Nephron progenitor cell (in vitro differentiated cells): ENCODE results near the gene ARHGAP21.

Experiments
- DNase-seq: peaks from one replicate; pipeline ENCODE4 v3.0.0; 2021
- H3K27ac Mint-ChIP-seq: 2 replicates; pipeline ENCODE4 v1.8.0; 2021; ENCODE audit warnings: mild to moderate bottlenecking, moderate library complexity, mixed read lengths
- H3K27me3 Mint-ChIP-seq: 2 replicates; pipeline ENCODE4 v1.8.0; 2021; ENCODE audit warnings: mild to moderate bottlenecking, low read depth, mixed read lengths; ENCODE audit not compliant: poor library complexity
- H3K36me3 Mint-ChIP-seq: 2 replicates; pipeline ENCODE4 v1.8.0; 2021; ENCODE audit warnings: low read depth, mixed read lengths
- H3K4me1 Mint-ChIP-seq: 2 replicates; pipeline ENCODE4 v1.8.0; 2021; ENCODE audit warnings: mixed read lengths
- H3K4me3 Mint-ChIP-seq: 2 replicates; pipeline ENCODE4 v1.8.0; 2021; ENCODE audit warnings: mild to moderate bottlenecking, moderate library complexity, mixed read lengths
- H3K9me3 Mint-ChIP-seq: 2 replicates; pipeline ENCODE4 v1.8.0; 2021; ENCODE audit warnings: mild to moderate bottlenecking, moderate library complexity, mixed read lengths
- TF ChIP-seq, protein P1 (sequence below): fragments of 200-600 bp; sonication (generic); IDR thresholded peaks from 2 replicates; pipeline ENCODE4 v1.5.0; 2021; ENCODE audit warnings: antibody characterized with exemption

The ARHGAP21 gene

DNA sequence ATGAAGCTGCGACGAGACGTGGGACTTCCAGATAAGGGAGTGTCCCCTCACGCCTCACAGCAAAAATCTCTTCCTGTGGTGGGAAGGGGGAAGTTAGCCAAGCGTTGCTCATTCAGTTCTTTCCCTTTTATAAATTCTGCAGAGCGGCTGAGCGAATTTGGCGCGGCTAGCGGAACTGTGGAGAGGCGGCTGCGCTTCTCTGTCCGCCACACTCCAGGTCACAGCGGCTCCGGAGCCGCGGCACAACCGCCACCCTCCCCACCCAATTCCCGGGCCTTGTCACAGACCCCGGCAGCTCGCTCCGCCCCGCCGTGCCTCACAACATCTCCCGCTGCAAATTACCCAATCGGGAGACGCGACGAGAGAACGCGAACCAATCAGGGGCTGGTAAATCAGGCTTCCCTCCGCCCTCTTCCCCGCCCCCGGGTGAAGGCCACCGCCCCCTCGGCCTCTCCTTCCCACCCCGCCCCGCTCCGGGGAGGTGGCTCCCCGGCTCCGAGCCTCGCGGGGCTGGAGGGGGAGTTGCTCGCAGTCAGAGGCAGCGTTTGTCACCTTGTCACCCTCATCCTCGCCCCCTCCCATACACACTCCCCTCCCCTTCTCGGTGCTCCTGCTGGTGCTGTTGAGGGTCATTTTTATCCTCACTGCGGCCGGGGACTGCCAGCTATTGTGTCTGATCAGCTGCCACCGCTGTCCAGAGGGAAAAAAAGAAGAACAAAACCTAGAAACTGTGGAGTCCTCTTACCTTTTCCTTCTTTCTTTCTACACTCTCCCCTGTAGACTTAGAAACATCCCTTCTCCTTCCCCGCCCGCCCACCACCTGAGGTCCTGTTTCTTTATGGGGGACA lies 918 bp upstream of the ARHGAP21 start:
- H3K27ac Mint-ChIP-seq = peak overlapping the region; percentile 98
- H3K27me3 Mint-ChIP-seq = no peaks in the 10 kb centered on the region
- H3K36me3 Mint-ChIP-seq = no peaks in the 10 kb centered on the region
- peak; percentile 99 for DNase-seq
- H3K4me3 Mint-ChIP-seq = peak overlapping the region; percentile 93
- H3K4me1 Mint-ChIP-seq = peaks cover 30% of the 10 kb centered on the region
- TF ChIP-seq, protein P1, sequence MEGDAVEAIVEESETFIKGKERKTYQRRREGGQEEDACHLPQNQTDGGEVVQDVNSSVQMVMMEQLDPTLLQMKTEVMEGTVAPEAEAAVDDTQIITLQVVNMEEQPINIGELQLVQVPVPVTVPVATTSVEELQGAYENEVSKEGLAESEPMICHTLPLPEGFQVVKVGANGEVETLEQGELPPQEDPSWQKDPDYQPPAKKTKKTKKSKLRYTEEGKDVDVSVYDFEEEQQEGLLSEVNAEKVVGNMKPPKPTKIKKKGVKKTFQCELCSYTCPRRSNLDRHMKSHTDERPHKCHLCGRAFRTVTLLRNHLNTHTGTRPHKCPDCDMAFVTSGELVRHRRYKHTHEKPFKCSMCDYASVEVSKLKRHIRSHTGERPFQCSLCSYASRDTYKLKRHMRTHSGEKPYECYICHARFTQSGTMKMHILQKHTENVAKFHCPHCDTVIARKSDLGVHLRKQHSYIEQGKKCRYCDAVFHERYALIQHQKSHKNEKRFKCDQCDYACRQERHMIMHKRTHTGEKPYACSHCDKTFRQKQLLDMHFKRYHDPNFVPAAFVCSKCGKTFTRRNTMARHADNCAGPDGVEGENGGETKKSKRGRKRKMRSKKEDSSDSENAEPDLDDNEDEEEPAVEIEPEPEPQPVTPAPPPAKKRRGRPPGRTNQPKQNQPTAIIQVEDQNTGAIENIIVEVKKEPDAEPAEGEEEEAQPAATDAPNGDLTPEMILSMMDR = no peak
- H3K9me3 Mint-ChIP-seq = no peaks in the 10 kb centered on the region

DNA sequence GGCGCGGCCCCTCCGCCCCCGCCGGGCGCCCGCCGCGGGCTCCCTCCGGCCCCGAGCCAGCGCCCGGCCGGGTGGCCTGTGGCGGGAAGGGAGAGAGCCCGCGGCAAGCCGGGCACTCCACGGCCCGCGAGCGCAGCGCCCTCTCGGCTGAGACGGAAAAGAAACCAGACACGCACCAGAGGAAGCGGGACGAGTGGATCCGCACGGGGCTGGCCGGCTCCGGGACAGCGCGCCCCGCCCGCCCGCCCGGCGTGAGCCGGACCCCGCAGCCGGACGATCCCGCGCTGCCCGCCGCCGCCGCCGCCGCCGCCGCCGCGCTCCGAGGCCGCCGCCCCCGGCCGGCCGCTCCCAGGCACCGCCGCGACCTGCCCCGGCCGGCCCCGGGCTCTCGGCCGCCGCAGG lies 300 bp downstream of the ARHGAP21 start:
- DNase-seq = peak; percentile 67

DNA sequence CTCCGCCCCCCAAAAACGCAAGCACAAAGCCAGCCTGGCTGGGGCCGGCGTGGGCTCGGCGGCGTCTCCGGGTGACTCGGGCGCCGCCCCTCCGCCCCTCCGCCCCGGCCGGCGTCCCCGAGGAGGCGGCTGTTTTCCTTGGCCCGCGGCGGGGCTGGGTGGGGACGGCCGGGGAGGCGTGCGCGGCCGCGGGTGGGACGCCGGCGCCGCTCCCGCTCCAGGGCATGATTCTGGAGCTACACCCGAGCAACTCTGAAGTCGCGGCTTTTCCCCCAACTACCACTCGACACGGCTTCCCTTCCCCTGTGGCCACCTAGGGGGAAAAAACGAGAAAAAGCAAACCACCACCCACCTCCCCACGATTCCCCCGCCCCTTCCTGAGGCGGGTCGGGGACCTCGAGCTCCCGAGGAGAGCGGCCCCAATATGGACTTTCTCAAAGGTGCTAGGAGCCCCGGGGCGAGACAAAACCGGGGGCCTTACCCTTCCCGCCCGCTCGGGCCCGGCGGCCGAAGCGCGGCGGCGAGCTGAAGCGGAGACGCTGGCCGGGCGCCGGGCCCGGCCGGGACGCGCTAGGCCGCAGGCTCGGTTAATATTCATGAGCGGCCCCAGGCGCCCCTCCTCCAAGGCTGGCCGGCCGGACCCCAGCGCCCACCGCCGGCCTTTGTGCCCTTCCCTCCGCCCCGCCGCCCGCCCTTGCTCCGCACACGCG lies 856 bp downstream of the ARHGAP21 start:
- Mint-ChIP-seq H3K4me3 (no peak overlapping the region), H3K27ac (peak overlapping the region; percentile 96), H3K4me1 (peaks cover 30% of the 10 kb centered on the region), H3K36me3 (no peaks in the 10 kb centered on the region), H3K9me3 (no peaks in the 10 kb centered on the region), H3K27me3 (no peaks in the 10 kb centered on the region)
- TF ChIP-seq, protein P1 = no peak
- peak; percentile 71 for DNase-seq

More for the DNA sequence above, 300 bp downstream of the ARHGAP21 start:
- peak overlapping the region; percentile 63 for H3K4me3 Mint-ChIP-seq
- H3K27me3 Mint-ChIP-seq = no peaks in the 10 kb centered on the region
- H3K4me1 Mint-ChIP-seq = peaks cover 30% of the 10 kb centered on the region
- no peaks in the 10 kb centered on the region for H3K9me3 Mint-ChIP-seq
- no peak overlapping the region for H3K27ac Mint-ChIP-seq
- no peaks in the 10 kb centered on the region for H3K36me3 Mint-ChIP-seq
- TF ChIP-seq, protein P1 = no peak

DNA sequence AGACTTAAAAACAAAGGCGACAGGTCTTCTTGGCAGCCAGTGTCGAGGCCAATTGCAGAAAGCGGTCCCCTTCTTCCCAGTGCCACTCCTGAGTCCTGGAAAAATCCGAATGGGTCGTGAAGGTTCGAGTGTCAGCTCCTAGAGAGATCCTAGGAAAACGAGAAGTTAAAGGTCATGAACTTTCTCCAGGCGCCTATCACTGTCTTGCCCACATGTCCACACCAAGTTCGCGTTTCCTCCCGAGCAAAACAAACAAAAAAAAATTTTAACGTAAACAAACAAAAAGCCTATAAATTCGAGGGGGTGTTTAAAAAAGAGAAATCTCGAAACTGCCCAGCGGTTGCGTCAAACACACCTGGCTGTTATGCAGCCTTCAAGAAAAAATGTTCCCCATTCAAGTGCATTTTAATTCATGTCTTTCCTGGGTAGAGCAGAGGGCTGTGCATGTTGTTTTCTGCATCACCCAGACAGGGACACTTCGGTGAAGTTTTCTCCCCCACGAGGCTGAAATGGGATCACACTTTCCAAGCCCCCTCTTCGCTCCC lies 1.5 kb downstream of the ARHGAP21 start:
- H3K27me3 Mint-ChIP-seq = no peaks in the 10 kb centered on the region

DNA sequence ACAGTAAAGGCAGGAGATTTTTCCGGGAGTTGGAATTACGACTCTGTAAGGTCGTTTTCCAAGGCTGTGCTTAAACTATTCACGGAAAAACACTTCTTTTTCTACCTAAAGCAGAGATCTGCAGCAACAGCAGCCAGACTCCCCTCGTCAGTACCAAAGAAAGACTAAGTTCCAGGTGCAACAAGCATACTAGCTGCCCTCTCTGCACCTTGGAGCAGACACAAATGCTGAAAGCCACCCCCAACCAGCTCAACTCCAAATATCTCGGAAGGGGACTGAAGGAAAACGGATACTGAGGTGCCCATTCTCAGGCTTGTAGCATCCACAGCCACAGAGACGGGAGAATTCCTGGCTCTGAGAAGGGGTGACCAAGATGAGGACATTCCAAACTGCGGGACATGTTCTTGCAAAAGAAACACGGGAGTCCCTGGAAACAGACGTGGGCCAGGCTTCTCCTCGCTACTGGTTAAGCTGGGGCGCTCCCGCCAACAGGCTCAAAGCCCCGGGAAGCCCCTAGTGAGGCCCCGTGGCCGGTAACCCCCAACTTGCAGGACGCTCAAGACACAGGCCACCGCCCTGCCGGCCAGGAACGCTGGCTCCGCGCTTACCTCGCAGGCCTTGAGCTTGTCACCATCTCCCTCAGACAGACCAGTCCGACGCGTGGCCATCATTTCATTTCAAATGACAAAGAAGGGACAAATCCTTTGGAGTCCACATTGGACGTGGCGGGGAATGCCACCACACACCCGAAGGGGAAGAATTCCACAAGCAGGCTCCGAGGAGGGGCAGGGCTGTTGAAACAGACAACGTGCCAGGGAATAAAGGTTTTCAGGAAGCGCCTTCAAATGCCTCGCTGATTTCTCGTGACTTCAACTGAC lies 2.2 kb downstream of the ARHGAP21 start:
- peak overlapping the region; percentile 74 for H3K27ac Mint-ChIP-seq
- peaks cover 30% of the 10 kb centered on the region for H3K4me1 Mint-ChIP-seq
- no peaks in the 10 kb centered on the region for H3K36me3 Mint-ChIP-seq
- H3K27me3 Mint-ChIP-seq = no peaks in the 10 kb centered on the region
- H3K4me3 Mint-ChIP-seq = no peak overlapping the region
- DNase-seq = peak; percentile 53
- TF ChIP-seq, protein P1 = no peak
- H3K9me3 Mint-ChIP-seq = no peaks in the 10 kb centered on the region

More for the DNA sequence above, 1.5 kb downstream of the ARHGAP21 start:
- Mint-ChIP-seq H3K27ac (peak overlapping the region; percentile 96), H3K9me3 (no peaks in the 10 kb centered on the region), H3K4me3 (no peak overlapping the region), H3K4me1 (peaks cover 30% of the 10 kb centered on the region), H3K36me3 (no peaks in the 10 kb centered on the region)
- no peak for DNase-seq
- TF ChIP-seq, protein P1 = no peak
